GM21381 (cell line): Measurements from ENCODE around the gene DMD.
A peak's percentile ranks its signal among the peaks of the same experiment; 100 is the strongest.

ENCODE experiments used
- ATAC-seq: cut with Tn5 transposase; IDR thresholded peaks from one replicate; pipeline ENCODE4 v1.9.1; 2021; ENCODE audit warnings: mild to moderate bottlenecking, moderate library complexity; ENCODE audit not compliant: unreplicated experiment

DMD gene

GRCh38 chrX:32514986-32515385 is 696.4 kb downstream of the DMD start:
- ATAC-seq, result no peak

GRCh38 chrX:32501606-32502005 is 709.7 kb downstream of the DMD start:
- ATAC-seq, result no peak

GRCh38 chrX:32496671-32497070 is 714.7 kb downstream of the DMD start:
- ATAC-seq, result no peak

GRCh38 chrX:32495855-32496254 is 715.5 kb downstream of the DMD start:
- ATAC-seq, result no peak

- no peak for ATAC-seq
Observed at GRCh38 chrX:32489125-32489524, 722.2 kb downstream of the DMD start.

- ATAC-seq, result no peak
Observed at GRCh38 chrX:32483534-32484136, 727.7 kb downstream of the DMD start.

- ATAC-seq, result no peak
Observed at GRCh38 chrX:32480019-32480418, 731.3 kb downstream of the DMD start.

- no peak for ATAC-seq
Observed at GRCh38 chrX:32472364-32472763, 739.0 kb downstream of the DMD start.

- ATAC-seq, result no peak
Observed at GRCh38 chrX:32455704-32456103, 755.6 kb downstream of the DMD start.

GRCh38 chrX:32451954-32452695 is 759.2 kb downstream of the DMD start:
- ATAC-seq, result no peak

GRCh38 chrX:32448945-32449344 is 762.4 kb downstream of the DMD start:
- peak; percentile 59 for ATAC-seq

- peak; percentile 97 for ATAC-seq
Observed at GRCh38 chrX:32448320-32448719, 763.0 kb downstream of the DMD start.

- ATAC-seq, result no peak
Observed at GRCh38 chrX:32447640-32448039, 763.7 kb downstream of the DMD start.

GRCh38 chrX:32443841-32444240 is 767.5 kb downstream of the DMD start:
- no peak for ATAC-seq

GRCh38 chrX:32421266-32421665 is 790.1 kb downstream of the DMD start:
- ATAC-seq, result no peak

GRCh38 chrX:32408389-32408788 is 803.0 kb downstream of the DMD start:
- no peak for ATAC-seq

GRCh38 chrX:32397562-32398216 is 813.7 kb downstream of the DMD start:
- peak; percentile 73 for ATAC-seq

GRCh38 chrX:32395878-32396277 is 815.5 kb downstream of the DMD start:
- ATAC-seq, result no peak

GRCh38 chrX:32392655-32393054 is 818.7 kb downstream of the DMD start:
- ATAC-seq, result no peak

GRCh38 chrX:32370456-32371205 is 840.7 kb downstream of the DMD start:
- ATAC-seq, result no peak

- no peak for ATAC-seq
Observed at GRCh38 chrX:32293962-32294700, 917.2 kb downstream of the DMD start.
